Measurements from ENCODE around the gene GJD3.

Gene GJD3

GRCh38 chr17:40351359-40352236 lies 12.9 kb downstream of the GJD3 start:
- DNase-seq (ENCODE audit: low spot score), result no peak

GRCh38 chr17:40350689-40351358 lies 13.7 kb downstream of the GJD3 start:
- no peak for DNase-seq (ENCODE audit: low spot score)

- no peak for DNase-seq (ENCODE audit: low spot score)
Observed at GRCh38 chr17:40349895-40350688, 14.4 kb downstream of the GJD3 start.

- DNase-seq (ENCODE audit: low spot score), result no peak
Observed at GRCh38 chr17:40349477-40349894, 15.1 kb downstream of the GJD3 start.

- peak; percentile 60 for DNase-seq (ENCODE audit: low spot score)
Observed at GRCh38 chr17:40348562-40349476, 15.7 kb downstream of the GJD3 start.

GRCh38 chr17:40348136-40348504 lies 16.4 kb downstream of the GJD3 start:
- peak; percentile 12 for DNase-seq (ENCODE audit: low spot score)

- peak; percentile 83 for DNase-seq (ENCODE audit: low spot score)
Observed at GRCh38 chr17:40347319-40348135, 17.0 kb downstream of the GJD3 start.

GRCh38 chr17:40346765-40347158 lies 17.8 kb downstream of the GJD3 start:
- peak; percentile 20 for DNase-seq (ENCODE audit: low spot score)

- DNase-seq (ENCODE audit: low spot score), result peak; percentile 47
Observed at GRCh38 chr17:40345994-40346764, 18.4 kb downstream of the GJD3 start.

- DNase-seq (ENCODE audit: low spot score), result no peak
Observed at GRCh38 chr17:40345161-40345993, 19.2 kb downstream of the GJD3 start.

- DNase-seq (ENCODE audit: low spot score), result no peak
Observed at GRCh38 chr17:40344421-40345160, 19.9 kb downstream of the GJD3 start.

- DNase-seq (ENCODE audit: low spot score), result no peak
Observed at GRCh38 chr17:40343219-40344119, 21.1 kb downstream of the GJD3 start.

- DNase-seq (ENCODE audit: low spot score), result no peak
Observed at GRCh38 chr17:40342504-40343218, 21.9 kb downstream of the GJD3 start.

GRCh38 chr17:40341808-40342503 lies 22.6 kb downstream of the GJD3 start:
- no peak for DNase-seq (ENCODE audit: low spot score)

GRCh38 chr17:40340880-40341807 lies 23.4 kb downstream of the GJD3 start:
- DNase-seq (ENCODE audit: low spot score), result no peak

All from pons (tissue), 1 donor.